Testis (tissue), 3 donors: ENCODE measurements around the gene ZFP36L2. TPM values are rescaled to one million over a fixed set of nuclear protein-coding genes. Genes with fewer than 3 reads are reported as not detected.

Experiments
- DNase-seq: peaks from one replicate; pipeline ENCODE4 v3.0.0-alpha.2; 2019
- H3K27ac ChIP-seq, 2 donors: fragments of 200-600 bp; sonication (generic); one replicate each; pipeline ENCODE4 v1.5.1; 2019
- H3K27me3 ChIP-seq: fragments of 200-600 bp; sonication (generic); one replicate; pipeline ENCODE4 v1.5.1; 2019
- H3K36me3 ChIP-seq: fragments of 200-600 bp; sonication (generic); one replicate; pipeline ENCODE4 v1.5.1; 2017; ENCODE audit warnings: low read depth; ENCODE audit errors: missing control alignments
- H3K4me1 ChIP-seq: fragments of 200-600 bp; sonication (generic); one replicate; pipeline ENCODE4 v1.5.1; 2019
- H3K4me3 ChIP-seq, 2 donors: fragments of 200-600 bp; sonication (generic); one replicate each; pipeline ENCODE4 v1.5.1; 2017 to 2019
- H3K9me3 ChIP-seq: fragments of 200-600 bp; sonication (generic); one replicate; pipeline ENCODE4 v1.5.1; 2017
- POLR2A ChIP-seq: fragments of 450-650 bp; IDR thresholded peaks from one replicate; pipeline ENCODE4 v1.6.1; 2017; ENCODE audit warnings: antibody characterized with exemption, mild to moderate bottlenecking, moderate library complexity
- WGBS, 2 donors: methylation state at CpG; one replicate each; pipeline ENCODE4 v1.1.5; 2018; 5-methylcytosine and 5-hydroxymethylcytosine counted together
- intact Hi-C: fragments of 100-400 bp; cut with DNase I; formaldehyde crosslinking; loops from one replicate; pipeline ENCODE4 v1.15.1; 2023; ENCODE audit warnings: low total_unique reads
- polyA plus RNA-seq: library from polyadenylated mRNA; stranded (reverse); fragments of 350-450 nt; fragmentation: Illumina TruSeq; extraction: RNeasy Lipid Tissue Mini Kit (QIAGEN cat#74804); gene quantifications from one replicate; pipeline ENCODE4 v1.2.3, GENCODE V29; 2014; ENCODE audit warnings: low read depth, low replicate concordance; ENCODE audit not compliant: insufficient read depth
- total RNA-seq, 2 donors: library from RNA; depleted of rRNA; stranded (reverse); fragments of >200 nt; gene quantifications; one replicate each; pipeline ENCODE4 v1.2.3, GENCODE V29; 2016
- TF ChIP-seq, protein P1 (sequence below), 3 experiments: fragments of 450-650 bp in 2 of 3; fragments of 200-600 bp in 1 of 3; sonication (generic) in 1 of 3; IDR thresholded peaks; one replicate each; pipeline ENCODE4 v1.5.1; 2016 to 2019; ENCODE audit warnings: antibody characterized with exemption in 3 of 3, mild to moderate bottlenecking in 2 of 3, moderate library complexity in 1 of 3

Gene ZFP36L2
- total and polyA plus RNA-seq, 3 donors from 2014 or later: 35.7 to 54.4 (median 45.4) TPM

- 47% methylated on average over 6 of the region's 6 CpGs for WGBS, 2 donors
- no peak overlapping the region for H3K4me3 ChIP-seq
- H3K27ac ChIP-seq: peak overlapping the region; percentile 88 to 100
- peaks cover 17% of the 10 kb centered on the region for H3K4me1 ChIP-seq
- TF ChIP-seq, protein P1, sequence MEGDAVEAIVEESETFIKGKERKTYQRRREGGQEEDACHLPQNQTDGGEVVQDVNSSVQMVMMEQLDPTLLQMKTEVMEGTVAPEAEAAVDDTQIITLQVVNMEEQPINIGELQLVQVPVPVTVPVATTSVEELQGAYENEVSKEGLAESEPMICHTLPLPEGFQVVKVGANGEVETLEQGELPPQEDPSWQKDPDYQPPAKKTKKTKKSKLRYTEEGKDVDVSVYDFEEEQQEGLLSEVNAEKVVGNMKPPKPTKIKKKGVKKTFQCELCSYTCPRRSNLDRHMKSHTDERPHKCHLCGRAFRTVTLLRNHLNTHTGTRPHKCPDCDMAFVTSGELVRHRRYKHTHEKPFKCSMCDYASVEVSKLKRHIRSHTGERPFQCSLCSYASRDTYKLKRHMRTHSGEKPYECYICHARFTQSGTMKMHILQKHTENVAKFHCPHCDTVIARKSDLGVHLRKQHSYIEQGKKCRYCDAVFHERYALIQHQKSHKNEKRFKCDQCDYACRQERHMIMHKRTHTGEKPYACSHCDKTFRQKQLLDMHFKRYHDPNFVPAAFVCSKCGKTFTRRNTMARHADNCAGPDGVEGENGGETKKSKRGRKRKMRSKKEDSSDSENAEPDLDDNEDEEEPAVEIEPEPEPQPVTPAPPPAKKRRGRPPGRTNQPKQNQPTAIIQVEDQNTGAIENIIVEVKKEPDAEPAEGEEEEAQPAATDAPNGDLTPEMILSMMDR (IDR thresholded peaks at IDR 0.05): no peak
- TF ChIP-seq POLR2A: no peak
- no peaks in the 10 kb centered on the region for H3K9me3 ChIP-seq
- no peaks in the 10 kb centered on the region for H3K36me3 ChIP-seq
- H3K27me3 ChIP-seq: no peaks in the 10 kb centered on the region
- DNase-seq: no peak
- intact Hi-C loops: loop anchor here (5.0 to 10.0 kb wide), 3 partner anchors 256 to 384 kb away; no protein-coding TSS in a partner anchor
These were observed 2.6 kb upstream of the ZFP36L2 start for GRCh38 chr2:43228756-43229659.

DNA sequence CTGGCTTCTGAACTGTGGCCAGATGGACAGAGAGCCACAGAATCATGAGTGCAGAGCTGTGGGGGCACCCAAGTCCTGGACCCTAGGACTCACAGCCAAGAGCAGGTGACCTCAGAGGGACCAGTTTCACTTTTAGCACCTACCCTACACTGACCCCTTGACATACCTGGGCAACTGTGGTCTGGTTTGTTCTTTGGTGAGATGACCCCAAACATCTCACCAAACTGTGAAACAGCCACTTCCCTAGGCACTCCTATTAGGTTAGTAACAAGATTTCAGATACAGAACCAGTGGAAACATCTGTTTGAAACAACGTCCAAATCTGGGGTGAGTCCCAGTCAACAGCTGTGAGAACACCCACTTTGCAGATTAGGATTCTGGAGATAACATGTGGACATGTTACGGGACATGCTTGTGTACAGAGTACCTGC is 1.9 kb upstream of the ZFP36L2 start:
- H3K4me3 ChIP-seq: no peak overlapping the region
- peaks cover 19% of the 10 kb centered on the region for H3K4me1 ChIP-seq
- H3K27me3 ChIP-seq: no peaks in the 10 kb centered on the region
- WGBS, 2 donors: 16 to 35% methylated on average over 2 of the region's 2 CpGs
- H3K9me3 ChIP-seq: no peaks in the 10 kb centered on the region
- no peaks in the 10 kb centered on the region for H3K36me3 ChIP-seq
- no peak for TF ChIP-seq POLR2A
- TF ChIP-seq, protein P1 (IDR thresholded peaks at IDR 0.05): no peak
- DNase-seq: no peak
- H3K27ac ChIP-seq: peak overlapping the region; percentile 88 to 100
- intact Hi-C loops: loop anchor here (5.0 to 10.0 kb wide), 3 partner anchors 256 to 384 kb away; no protein-coding TSS in a partner anchor

DNA sequence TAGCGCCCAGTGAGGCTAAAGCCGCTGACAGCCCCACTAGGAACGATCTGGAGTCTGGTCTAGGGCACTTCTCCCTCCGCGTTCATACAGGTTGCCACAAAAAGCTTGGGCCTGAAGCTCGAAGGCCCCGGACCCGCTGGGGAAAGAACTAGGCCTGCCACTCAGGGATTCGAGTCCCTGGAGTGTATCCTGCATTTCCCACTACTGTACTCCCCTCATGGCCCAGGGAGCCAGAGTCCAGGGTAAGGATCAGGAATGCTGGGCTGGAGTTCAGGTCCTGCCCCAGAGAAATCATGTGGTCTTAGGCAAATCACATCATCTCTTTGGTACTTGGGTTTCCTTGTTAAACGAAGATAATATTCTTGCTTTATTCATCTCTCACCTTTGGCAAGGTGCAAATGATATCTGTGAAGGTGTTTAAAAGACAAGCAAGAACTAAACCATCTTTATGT is 1.4 kb upstream of the ZFP36L2 start:
- intact Hi-C loops: loop anchor here (5.0 to 10.0 kb wide), 3 partner anchors 256 to 383 kb away; no protein-coding TSS in a partner anchor
- Histone ChIP-seq H3K36me3 (no peaks in the 10 kb centered on the region), H3K4me3 (peak overlapping the region; percentile 84 to 97), H3K27me3 (no peaks in the 10 kb centered on the region), H3K9me3 (no peaks in the 10 kb centered on the region), H3K27ac (peak overlapping the region; percentile 88 to 100), H3K4me1 (peaks cover 24% of the 10 kb centered on the region)
- TF ChIP-seq, protein P1 (IDR thresholded peaks at IDR 0.05): peak in 1 of 3 experiments; percentile 23
- TF ChIP-seq POLR2A: no peak
- WGBS, 2 donors: 1 to 4% methylated on average over 6 to 10 of the region's 10 CpGs
- DNase-seq: no peak

GRCh38 chr2:43226955-43227829 is 786 bp upstream of the ZFP36L2 start:
- DNase-seq: peak; percentile 96
- TF ChIP-seq, protein P1 (IDR thresholded peaks at IDR 0.05): peak in 1 of 3 experiments; percentile 16
- TF ChIP-seq POLR2A: no peak
- H3K4me1 ChIP-seq: peaks cover 24% of the 10 kb centered on the region
- H3K4me3 ChIP-seq: peak overlapping the region; percentile 84 to 97
- 0 to 1% methylated on average over 12 to 52 of the region's 77 CpGs for WGBS, 2 donors
- intact Hi-C loops: loop anchor here (5.0 to 10.0 kb wide), 3 partner anchors 255 to 382 kb away; no protein-coding TSS in a partner anchor
- no peaks in the 10 kb centered on the region for H3K9me3 ChIP-seq
- H3K36me3 ChIP-seq: no peaks in the 10 kb centered on the region
- no peaks in the 10 kb centered on the region for H3K27me3 ChIP-seq
- peak overlapping the region; percentile 88 to 100 for H3K27ac ChIP-seq
